A673 (cell line): Measurements from ENCODE around the gene MAPKAP1.

Source experiments
- EZH2 ChIP-seq: fragments of 200-600 bp; sonication (generic); IDR thresholded peaks from 2 replicates; pipeline ENCODE4 v1.6.1; 2017; ENCODE audit warnings: borderline replicate concordance, low read depth, mild to moderate bottlenecking, mixed read lengths, antibody characterized with exemption, low read length; ENCODE audit not compliant: poor library complexity, severe bottlenecking
- TF ChIP-seq, protein P1 (sequence below): fragments of 300-800, 200-600 bp; sonication (generic); conservative IDR thresholded peaks from 2 replicates; pipeline ENCODE4 v1.5.1; 2017; ENCODE audit warnings: low read depth, mild to moderate bottlenecking, antibody characterized with exemption, low read length, moderate library complexity, mixed read lengths

DNA sequence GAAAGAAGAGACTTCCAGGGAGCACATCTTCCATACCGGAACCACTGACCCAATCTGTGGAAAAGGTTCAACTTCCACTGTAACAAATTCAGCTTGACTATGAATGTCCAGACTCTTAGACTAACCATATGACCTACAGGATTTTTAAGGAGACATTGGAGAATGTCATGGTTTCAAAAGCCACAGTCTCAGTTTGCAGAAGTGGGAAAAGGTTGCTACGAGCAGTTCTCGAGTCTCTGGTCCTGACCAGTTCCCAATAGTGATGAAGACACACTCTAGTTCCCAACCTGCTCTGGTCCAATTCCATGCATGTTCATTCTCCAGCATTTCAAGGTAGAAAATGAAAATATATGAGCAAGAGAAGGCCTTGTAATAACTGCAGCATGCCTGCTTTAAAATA is 158.0 kb downstream of the MAPKAP1 start:
- TF ChIP-seq, protein P1, sequence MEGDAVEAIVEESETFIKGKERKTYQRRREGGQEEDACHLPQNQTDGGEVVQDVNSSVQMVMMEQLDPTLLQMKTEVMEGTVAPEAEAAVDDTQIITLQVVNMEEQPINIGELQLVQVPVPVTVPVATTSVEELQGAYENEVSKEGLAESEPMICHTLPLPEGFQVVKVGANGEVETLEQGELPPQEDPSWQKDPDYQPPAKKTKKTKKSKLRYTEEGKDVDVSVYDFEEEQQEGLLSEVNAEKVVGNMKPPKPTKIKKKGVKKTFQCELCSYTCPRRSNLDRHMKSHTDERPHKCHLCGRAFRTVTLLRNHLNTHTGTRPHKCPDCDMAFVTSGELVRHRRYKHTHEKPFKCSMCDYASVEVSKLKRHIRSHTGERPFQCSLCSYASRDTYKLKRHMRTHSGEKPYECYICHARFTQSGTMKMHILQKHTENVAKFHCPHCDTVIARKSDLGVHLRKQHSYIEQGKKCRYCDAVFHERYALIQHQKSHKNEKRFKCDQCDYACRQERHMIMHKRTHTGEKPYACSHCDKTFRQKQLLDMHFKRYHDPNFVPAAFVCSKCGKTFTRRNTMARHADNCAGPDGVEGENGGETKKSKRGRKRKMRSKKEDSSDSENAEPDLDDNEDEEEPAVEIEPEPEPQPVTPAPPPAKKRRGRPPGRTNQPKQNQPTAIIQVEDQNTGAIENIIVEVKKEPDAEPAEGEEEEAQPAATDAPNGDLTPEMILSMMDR, result no peak
- no peak for TF ChIP-seq EZH2
